ENCODE results near the gene AKAP13.

The AKAP13 gene

GRCh38 chr15:85589851-85590250 is 209.4 kb downstream of the AKAP13 start:
- no peaks in the 10 kb centered on the region for H3K4me1 ChIP-seq
- H3K9me3 ChIP-seq (ENCODE audit: control insufficient read depth, low read length): no peaks in the 10 kb centered on the region
- no peaks in the 10 kb centered on the region for H3K27me3 ChIP-seq (ENCODE audit: control insufficient read depth, insufficient read depth, low read length)
- H3K36me3 ChIP-seq (ENCODE audit: control insufficient read depth, insufficient read depth, low read length): no peaks in the 10 kb centered on the region
- H3K4me2 ChIP-seq (ENCODE audit: low read length): no peak overlapping the region
- no peak overlapping the region for H2AFZ ChIP-seq
- no peak overlapping the region for H3K4me3 ChIP-seq (ENCODE audit: low read depth, low read length)
- no peak overlapping the region for H3K27ac ChIP-seq
- TF ChIP-seq, protein P1, sequence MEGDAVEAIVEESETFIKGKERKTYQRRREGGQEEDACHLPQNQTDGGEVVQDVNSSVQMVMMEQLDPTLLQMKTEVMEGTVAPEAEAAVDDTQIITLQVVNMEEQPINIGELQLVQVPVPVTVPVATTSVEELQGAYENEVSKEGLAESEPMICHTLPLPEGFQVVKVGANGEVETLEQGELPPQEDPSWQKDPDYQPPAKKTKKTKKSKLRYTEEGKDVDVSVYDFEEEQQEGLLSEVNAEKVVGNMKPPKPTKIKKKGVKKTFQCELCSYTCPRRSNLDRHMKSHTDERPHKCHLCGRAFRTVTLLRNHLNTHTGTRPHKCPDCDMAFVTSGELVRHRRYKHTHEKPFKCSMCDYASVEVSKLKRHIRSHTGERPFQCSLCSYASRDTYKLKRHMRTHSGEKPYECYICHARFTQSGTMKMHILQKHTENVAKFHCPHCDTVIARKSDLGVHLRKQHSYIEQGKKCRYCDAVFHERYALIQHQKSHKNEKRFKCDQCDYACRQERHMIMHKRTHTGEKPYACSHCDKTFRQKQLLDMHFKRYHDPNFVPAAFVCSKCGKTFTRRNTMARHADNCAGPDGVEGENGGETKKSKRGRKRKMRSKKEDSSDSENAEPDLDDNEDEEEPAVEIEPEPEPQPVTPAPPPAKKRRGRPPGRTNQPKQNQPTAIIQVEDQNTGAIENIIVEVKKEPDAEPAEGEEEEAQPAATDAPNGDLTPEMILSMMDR (IDR thresholded peaks at IDR 0.05): no peak
- no peaks in the 10 kb centered on the region for H3K79me2 ChIP-seq
- H3K9ac ChIP-seq: no peak overlapping the region

- H2AFZ ChIP-seq: no peak overlapping the region
- no peak overlapping the region for H3K27ac ChIP-seq
These were observed 211.2 kb downstream of the AKAP13 start for GRCh38 chr15:85591622-85592021.

GRCh38 chr15:85592148-85592547 is 211.7 kb downstream of the AKAP13 start:
- Histone ChIP-seq H3K4me2 (ENCODE audit: low read length) (no peak overlapping the region), H2AFZ (no peak overlapping the region), H3K27ac (no peak overlapping the region), H3K9me3 (ENCODE audit: control insufficient read depth, low read length) (no peaks in the 10 kb centered on the region), H3K4me1 (no peaks in the 10 kb centered on the region), H3K9ac (no peak overlapping the region), H3K79me2 (no peaks in the 10 kb centered on the region), H3K36me3 (ENCODE audit: control insufficient read depth, insufficient read depth, low read length) (no peaks in the 10 kb centered on the region), H3K4me3 (ENCODE audit: low read depth, low read length) (no peak overlapping the region), H3K27me3 (ENCODE audit: control insufficient read depth, insufficient read depth, low read length) (no peaks in the 10 kb centered on the region)
- TF ChIP-seq, protein P1 (IDR thresholded peaks at IDR 0.05): no peak

More at GRCh38 chr15:85591622-85592021, 211.2 kb downstream of the AKAP13 start:
- TF ChIP-seq, protein P1 (IDR thresholded peaks at IDR 0.05): no peak
- Histone ChIP-seq H3K36me3 (ENCODE audit: control insufficient read depth, insufficient read depth, low read length) (no peaks in the 10 kb centered on the region), H3K79me2 (no peaks in the 10 kb centered on the region), H3K4me1 (no peaks in the 10 kb centered on the region), H3K4me2 (ENCODE audit: low read length) (no peak overlapping the region), H3K9ac (no peak overlapping the region), H3K4me3 (ENCODE audit: low read depth, low read length) (no peak overlapping the region), H3K27me3 (ENCODE audit: control insufficient read depth, insufficient read depth, low read length) (no peaks in the 10 kb centered on the region), H3K9me3 (ENCODE audit: control insufficient read depth, low read length) (no peaks in the 10 kb centered on the region)

- H3K27ac ChIP-seq: no peak overlapping the region
- TF ChIP-seq, protein P1 (IDR thresholded peaks at IDR 0.05): no peak
- H3K36me3 ChIP-seq (ENCODE audit: control insufficient read depth, insufficient read depth, low read length): no peaks in the 10 kb centered on the region
- H3K4me2 ChIP-seq (ENCODE audit: low read length): no peak overlapping the region
- no peaks in the 10 kb centered on the region for H3K27me3 ChIP-seq (ENCODE audit: control insufficient read depth, insufficient read depth, low read length)
- H3K9me3 ChIP-seq (ENCODE audit: control insufficient read depth, low read length): no peaks in the 10 kb centered on the region
- H3K79me2 ChIP-seq: no peaks in the 10 kb centered on the region
- H3K9ac ChIP-seq: no peak overlapping the region
- H3K4me3 ChIP-seq (ENCODE audit: low read depth, low read length): no peak overlapping the region
- no peaks in the 10 kb centered on the region for H3K4me1 ChIP-seq
- no peak overlapping the region for H2AFZ ChIP-seq
These were observed 213.5 kb downstream of the AKAP13 start for GRCh38 chr15:85593809-85594445.

Measured in parathyroid adenoma (tissue), 2 donors.